NCI-H2196 (cell line): ENCODE data around the gene MESP2.

Experiments used
- DNase-seq: peaks from one replicate; lab custom pipeline; 2025; ENCODE audit not compliant: unreplicated experiment; lab: John Stamatoyannopoulos, UW

MESP2 gene

DNA sequence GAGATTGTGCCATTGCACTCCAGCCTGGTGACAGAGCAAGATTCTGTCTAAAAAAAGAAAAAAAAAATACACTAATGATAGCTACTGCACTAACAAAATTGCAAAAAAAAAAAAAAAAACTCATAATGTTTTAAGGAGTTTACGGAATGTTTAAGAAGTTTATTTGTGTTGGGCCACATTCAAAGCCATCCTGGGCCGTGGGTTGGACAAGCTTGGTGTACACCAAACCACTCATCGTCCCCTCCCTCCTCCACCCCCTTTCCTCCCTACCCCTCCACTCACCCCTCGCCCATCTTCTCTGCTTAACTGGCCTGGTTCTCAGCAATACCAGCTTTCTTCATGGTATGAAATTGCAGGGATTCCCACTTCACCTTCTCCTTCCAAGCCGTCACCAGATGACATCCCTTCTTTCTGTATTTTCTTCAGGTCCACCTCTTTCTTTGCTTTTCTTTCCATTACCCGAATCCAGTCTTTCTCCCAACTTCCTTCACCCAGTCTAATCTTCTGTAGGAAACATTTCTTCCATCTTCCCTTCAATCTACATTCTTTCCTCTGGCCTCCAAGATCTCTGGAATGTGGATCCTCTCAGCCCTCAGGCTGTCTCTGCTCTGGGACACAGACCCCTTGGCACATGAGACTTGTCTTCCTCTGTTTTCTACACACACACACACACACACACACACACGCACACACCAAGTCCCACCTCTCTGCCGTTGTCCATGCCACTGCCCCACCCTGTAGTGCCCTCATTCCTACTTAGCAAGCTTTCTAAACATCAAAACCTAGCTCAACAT is 21.6 kb upstream of the MESP2 start:
- no peak for DNase-seq

DNA sequence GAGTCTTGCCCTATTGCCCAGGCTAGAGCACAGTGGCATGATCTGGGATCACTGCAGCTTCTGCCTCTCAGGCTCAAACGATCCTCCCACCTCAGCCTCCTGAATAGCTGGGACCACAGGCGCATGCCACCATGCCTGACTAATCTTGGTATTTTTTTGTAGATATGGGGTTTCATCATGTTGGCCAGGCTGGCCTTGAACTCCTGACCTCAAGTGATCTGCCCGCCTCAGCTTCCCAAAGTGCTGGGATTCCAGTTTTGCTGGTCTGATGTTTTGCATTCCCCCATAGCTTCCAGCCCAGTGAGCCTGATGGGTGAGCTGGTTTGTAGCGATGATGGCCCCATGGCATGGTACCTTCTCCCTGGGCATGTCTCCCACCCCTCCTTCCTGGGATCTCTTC is 20.4 kb upstream of the MESP2 start:
- DNase-seq = no peak

DNA sequence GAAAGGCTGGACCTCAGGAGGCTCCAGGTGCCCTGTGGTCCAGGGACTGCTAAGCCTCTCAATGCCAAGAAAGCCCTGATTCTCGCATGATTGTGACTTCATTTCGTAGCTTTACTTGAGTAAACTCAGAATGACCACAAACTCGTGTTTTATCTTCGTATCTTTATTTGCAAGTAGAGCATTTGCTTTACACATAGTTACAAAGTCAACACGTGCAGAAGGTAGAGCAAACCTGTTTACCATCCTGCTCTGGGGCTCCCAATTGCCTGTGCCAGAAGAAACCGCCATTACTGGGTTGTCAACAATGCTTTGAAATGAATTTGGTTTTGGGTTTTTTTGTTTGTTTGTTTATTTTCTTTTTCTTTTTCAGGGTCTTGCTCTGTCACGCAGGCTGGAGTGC is 19.2 kb upstream of the MESP2 start:
- DNase-seq = no peak

GRCh38 chr15:89758283-89758682 is 17.8 kb upstream of the MESP2 start:
- no peak for DNase-seq

GRCh38 chr15:89758981-89759380 is 17.2 kb upstream of the MESP2 start:
- no peak for DNase-seq

GRCh38 chr15:89759835-89760234 is 16.3 kb upstream of the MESP2 start:
- no peak for DNase-seq

- DNase-seq = peak; percentile 73
These were observed 15.7 kb upstream of the MESP2 start for GRCh38 chr15:89760303-89761008.

DNA sequence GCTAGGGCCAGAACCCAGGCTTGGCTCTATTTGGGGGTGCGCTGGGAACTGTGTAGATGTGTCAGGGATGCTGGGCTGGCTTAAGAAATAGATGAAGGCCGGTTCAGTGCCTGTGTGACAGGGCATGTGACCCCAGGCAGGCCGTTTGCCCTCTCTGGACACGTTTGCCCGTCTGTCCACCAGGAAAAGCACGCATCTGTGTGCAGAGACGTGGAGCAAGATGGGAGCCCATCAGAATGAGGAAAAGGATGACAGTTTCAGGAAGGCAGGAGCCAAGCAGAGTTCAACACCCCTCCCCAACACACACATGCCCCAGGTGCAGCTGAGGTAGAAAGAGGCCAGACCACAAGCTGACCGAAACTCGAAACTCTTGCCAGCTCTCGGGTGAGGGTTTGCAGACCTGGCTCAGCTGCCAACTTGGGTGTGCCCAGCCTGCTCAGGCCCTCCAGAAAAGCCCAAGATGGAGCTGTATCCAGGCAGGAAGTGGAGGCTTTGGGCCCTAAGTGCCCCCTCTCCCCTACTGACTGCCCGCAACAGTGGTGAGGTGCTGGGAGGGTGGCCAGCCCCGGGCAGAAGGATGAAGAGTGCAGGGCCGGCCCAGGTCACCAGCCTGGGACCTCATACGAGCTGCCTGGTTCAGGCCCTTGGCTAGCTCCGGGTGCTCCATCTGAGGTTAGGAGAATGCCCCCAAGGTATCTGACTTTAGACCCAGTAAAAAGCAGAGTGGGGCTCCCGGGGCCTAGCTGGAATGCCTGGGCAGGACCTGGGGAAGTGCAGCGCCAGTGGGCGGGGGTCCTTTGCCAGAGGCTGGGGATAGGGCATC is 14.9 kb upstream of the MESP2 start:
- peak; percentile 62 for DNase-seq

DNA sequence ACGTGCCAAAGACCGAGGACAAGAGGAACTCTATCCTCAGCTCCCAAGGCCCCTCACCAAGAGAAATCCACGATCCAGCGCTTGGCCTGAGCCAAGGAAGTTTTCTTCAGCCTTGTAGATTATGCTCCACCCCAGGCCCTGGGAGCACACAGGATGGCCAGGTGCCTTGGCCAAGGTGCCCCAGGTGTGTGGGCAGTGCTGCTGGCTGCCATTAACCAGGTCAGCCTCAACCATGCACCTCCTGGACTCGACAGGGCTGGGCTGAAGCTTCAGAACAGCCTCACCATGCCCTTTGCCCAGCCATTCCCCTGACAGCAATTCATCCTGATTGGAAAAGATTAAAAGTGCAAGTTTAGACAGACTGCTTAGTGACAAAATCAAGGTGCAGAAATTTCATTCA is 14.2 kb upstream of the MESP2 start:
- no peak for DNase-seq

DNA sequence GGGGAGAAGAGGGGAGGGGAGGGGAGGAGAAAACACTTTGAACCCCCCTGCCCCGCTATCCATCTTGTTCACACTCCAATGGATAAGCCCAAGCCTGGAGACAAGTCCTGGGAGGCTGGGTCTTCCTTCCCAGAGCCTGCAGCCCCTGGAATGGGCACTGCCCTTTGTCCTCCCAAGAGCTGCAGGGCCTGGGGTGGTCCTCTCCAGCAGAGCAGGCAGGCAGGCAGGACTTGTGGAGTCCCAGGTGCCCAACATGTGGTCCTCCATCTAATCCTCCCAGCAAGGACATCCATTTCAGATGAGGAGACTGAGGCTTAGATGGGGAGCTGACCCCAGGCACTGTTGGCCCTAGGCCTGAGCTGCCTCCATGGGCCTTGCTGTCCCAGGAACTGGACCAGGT is 10.4 kb upstream of the MESP2 start:
- DNase-seq = no peak

DNA sequence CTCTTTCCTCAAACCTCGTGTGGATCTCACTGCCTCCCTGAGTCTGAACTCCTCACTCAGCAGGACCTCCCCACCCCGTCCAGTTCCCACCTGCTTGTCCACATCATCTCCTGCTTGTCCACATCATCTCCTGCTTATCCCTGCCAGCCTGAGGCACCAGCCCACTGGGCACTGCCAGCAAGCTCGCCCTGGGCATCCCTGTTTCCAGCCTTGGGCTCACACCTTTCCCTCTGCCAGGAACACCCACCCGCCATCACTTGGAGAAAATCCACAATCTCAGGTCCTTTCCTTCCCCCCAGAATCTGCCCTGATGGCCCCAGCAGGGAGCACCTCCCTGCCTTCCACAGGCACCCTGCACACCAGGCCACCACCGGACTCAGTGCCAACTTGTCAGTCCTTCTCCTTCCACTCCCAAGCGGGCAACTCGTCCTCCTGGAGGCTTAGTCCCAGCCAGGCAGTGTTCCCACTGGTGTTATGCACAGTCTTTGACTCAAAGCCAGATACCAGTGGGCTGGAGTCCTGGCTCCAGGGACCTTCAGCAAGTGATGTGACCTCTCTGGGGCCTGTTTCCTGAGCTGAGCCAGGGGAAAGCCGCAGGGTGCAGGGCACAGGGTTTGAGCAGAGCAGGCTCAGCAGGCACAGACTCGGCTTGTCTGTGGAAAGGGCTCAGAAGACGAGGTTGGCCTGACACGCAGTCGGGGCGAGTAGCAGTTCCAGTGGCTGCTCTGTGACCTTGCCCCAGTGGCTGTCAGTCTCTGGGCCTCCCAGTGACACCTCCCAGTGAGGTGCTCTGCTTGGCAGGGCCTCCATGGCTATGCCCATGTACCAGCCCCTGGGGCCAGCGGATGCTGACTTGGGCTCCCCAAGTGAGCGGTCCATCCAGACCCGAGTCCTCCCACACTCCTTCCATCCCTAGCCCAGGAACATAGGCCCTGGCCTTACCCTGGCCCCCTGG is 9.5 kb upstream of the MESP2 start:
- no peak for DNase-seq

- DNase-seq = peak; percentile 60
These were observed 8.7 kb upstream of the MESP2 start for GRCh38 chr15:89767411-89767915.

DNA sequence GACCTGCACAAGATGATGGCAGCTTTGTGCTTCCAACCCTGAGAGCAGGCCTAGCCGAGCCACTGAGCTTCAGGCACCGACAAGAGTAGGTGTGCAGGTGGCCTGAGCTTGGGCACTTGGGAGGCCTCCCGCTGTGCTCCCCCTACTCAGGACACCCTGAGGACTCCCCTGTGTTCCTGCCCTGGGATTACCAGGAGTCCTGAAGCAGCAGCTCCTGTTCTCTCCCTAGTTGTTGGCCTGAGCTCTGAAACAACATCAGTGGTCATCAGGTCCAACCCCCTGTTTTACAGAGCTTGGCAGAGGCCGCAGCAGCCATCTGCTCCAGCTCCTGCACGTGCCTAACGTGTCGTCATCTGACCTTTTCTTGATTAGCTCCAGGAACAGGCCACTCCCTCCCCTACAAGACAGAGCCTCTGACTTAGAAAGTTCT is 8.0 kb upstream of the MESP2 start:
- DNase-seq = peak; percentile 61

GRCh38 chr15:89769366-89769765 is 6.8 kb upstream of the MESP2 start:
- no peak for DNase-seq

- no peak for DNase-seq
These were observed 6.1 kb upstream of the MESP2 start for GRCh38 chr15:89770041-89770440.

DNA sequence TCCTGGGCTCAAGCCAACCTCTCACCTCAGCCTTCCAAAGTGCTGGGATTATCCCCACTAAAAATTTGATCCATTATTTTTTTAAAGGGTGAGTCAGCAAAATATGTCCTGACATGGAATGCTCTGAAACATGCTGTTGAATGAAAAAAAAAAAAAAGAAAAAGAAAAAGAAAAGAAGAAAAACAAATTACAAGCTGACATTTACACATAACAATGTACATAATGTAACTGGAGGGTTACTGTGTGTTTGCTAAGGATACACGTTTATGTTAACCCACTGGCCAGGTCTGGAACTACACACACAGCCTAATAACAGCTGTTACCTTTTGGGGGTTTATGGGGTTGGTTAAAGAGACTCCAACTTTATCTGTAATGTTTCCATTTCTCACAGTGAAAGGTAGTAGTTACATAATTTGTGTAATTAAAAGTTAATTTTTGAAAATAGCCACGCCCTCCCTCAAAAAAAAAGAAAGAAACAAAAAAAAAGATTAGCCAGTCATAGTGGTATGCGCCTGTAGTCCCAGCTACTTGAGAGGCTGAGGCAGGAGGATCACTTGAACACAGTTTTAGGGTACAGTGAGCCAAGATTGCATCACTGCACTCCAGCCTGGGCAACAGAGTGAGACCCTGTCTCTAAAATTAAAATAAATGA is 3.1 kb upstream of the MESP2 start:
- no peak for DNase-seq

DNA sequence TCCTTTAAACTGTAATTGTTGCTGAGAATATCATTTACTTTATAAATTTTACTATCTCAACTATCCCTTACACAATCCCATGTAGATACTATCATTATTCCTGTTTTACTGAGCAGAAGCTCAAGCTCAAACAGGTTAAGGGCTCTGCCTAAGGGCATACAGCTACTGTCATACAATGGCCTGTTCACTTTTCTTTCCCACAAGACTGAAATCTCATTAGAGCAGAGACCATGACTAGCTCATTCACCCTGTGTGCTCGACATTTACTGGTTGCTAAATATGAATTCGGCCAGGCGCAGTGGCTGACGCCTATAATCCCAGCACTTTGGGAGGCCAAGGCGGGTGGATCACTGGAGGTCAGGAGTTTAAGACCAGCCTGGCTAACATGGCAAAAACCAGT is 1.6 kb upstream of the MESP2 start:
- DNase-seq = no peak

GRCh38 chr15:89775815-89776214 is 317 bp upstream of the MESP2 start:
- no peak for DNase-seq

- DNase-seq = no peak
These were observed 1.1 kb downstream of the MESP2 start for GRCh38 chr15:89777073-89777751.
